K562 (cell line): Measurements from ENCODE around the gene TMEM50B. TPM values are rescaled to one million over a fixed set of nuclear protein-coding genes. Genes with fewer than 3 reads are reported as not detected.

ENCODE experiments used
- BCL6 ChIP-seq: fragments of 250-450 bp; sonication (Bioruptor Pico); IDR thresholded peaks from 2 replicates; pipeline ENCODE4 v1.4.0; 2020
- CCNT2 ChIP-seq: IDR thresholded peaks from 2 replicates; pipeline ENCODE4 v1.6.1; 2011; ENCODE audit warnings: borderline replicate concordance, low read depth, mild to moderate bottlenecking, moderate library complexity, mixed read lengths, low read length; ENCODE audit not compliant: insufficient read length; ENCODE audit errors: extremely low read depth
- CXXC5 ChIP-seq: fragments of 250-450 bp; sonication (Bioruptor Pico); IDR thresholded peaks from 2 replicates; pipeline ENCODE4 v1.8.0; 2022; ENCODE audit warnings: inconsistent platforms, mild to moderate bottlenecking, moderate library complexity
- HDAC3 ChIP-seq: fragments of 450-650 bp; IDR thresholded peaks from 2 replicates; pipeline ENCODE4 v1.6.1; 2018; ENCODE audit warnings: borderline replicate concordance, mild to moderate bottlenecking, moderate library complexity; ENCODE audit not compliant: partially characterized antibody
- LARP7 ChIP-seq: fragments of 450-650 bp; IDR thresholded peaks from 2 replicates; pipeline ENCODE4 v1.6.1; 2016
- MTA2 ChIP-seq: fragments of 450-650 bp; IDR thresholded peaks from 2 replicates; pipeline ENCODE4 v1.6.1; 2016; ENCODE audit warnings: low read depth
- NCOR1 ChIP-seq: fragments of 450-650 bp; IDR thresholded peaks from 2 replicates; pipeline ENCODE4 v1.6.1; 2016; ENCODE audit warnings: mild to moderate bottlenecking, moderate library complexity
- PPARD ChIP-seq: fragments of 250-450 bp; sonication (Bioruptor Pico); IDR thresholded peaks from 2 replicates; pipeline ENCODE4 v1.8.0; 2022; ENCODE audit warnings: inconsistent platforms, mild to moderate bottlenecking, moderate library complexity
- RBFOX2 ChIP-seq: fragments of 200-400 bp; formaldehyde crosslinking; IDR thresholded peaks from 2 replicates; pipeline ENCODE4 v1.6.1; 2017; ENCODE audit warnings: low read depth, mild to moderate bottlenecking, low read length, moderate library complexity
- RBM25 ChIP-seq: fragments of 200-400 bp; formaldehyde crosslinking; IDR thresholded peaks from 2 replicates; pipeline ENCODE4 v1.6.1; 2018; ENCODE audit warnings: low read length, low read depth, moderate library complexity; ENCODE audit not compliant: severe bottlenecking
- SMARCB1 ChIP-seq: IDR thresholded peaks from 2 replicates; pipeline ENCODE4 v1.6.1; 2011; ENCODE audit warnings: improper control_type of control experiment, low read depth; ENCODE audit not compliant: insufficient read length
- ZNF133 ChIP-seq: fragments of 250-450 bp; sonication (Bioruptor Pico); IDR thresholded peaks from 2 replicates; pipeline ENCODE4 v1.4.0; 2020; ENCODE audit warnings: mild to moderate bottlenecking
- ZNF146 ChIP-seq: IDR thresholded peaks from one replicate; pipeline ENCODE4 v1.6.1; 2018; ENCODE audit warnings: missing compliant biosample characterization; ENCODE audit not compliant: unreplicated experiment
- ZNF212 ChIP-seq: fragments of 450-650 bp; formaldehyde crosslinking; IDR thresholded peaks from 2 replicates; pipeline ENCODE4 v1.4.0; 2020; ENCODE audit warnings: mild to moderate bottlenecking
- ZNF224 ChIP-seq: sonication (generic); formaldehyde crosslinking; IDR thresholded peaks from 2 replicates; pipeline ENCODE4 v1.8.0; 2022; ENCODE audit warnings: mild to moderate bottlenecking, missing genetic modification reagents
- ZNF586 ChIP-seq: fragments of 450-650 bp; formaldehyde crosslinking; conservative IDR thresholded peaks from 2 replicates; pipeline ENCODE4 v1.4.0; 2020; ENCODE audit warnings: mild to moderate bottlenecking, moderate library complexity
- polyA plus RNA-seq, 8 experiments: library from polyadenylated mRNA; depleted of rRNA in 4 of 8; stranded (reverse) in 5 of 8; unstranded in 3 of 8; fragments of >200 nt; fragmentation: Nextera tagmentation in 2 of 8; fragmentation: Illumina TruSeq in 1 of 8; extraction: Ambion mirVana in 2 of 8; extraction: Trizol in 1 of 8; gene quantifications; 2 replicates each; pipeline versions ENCODE4 v1.2.1 to v1.2.3, GENCODE V29; 2011 to 2014; ENCODE audit warnings: inconsistent platforms in 1 of 8, missing spikeins in 1 of 8
- total RNA-seq, 7 experiments: library from RNA; depleted of rRNA in 6 of 7; stranded (reverse); fragments of >200 nt in 6 of 7; fragmentation: Illumina TruSeq in 2 of 7; extraction: Trizol in 2 of 7; gene quantifications; 2 replicates each; pipeline versions ENCODE4 v1.2.1 to v1.2.3, GENCODE V29; 2011 to 2021; ENCODE audit warnings: low replicate concordance in 1 of 7
- TF ChIP-seq, protein P1 (sequence below): sonication (generic); IDR thresholded peaks from 2 replicates; pipeline ENCODE4 v1.6.1; 2016
- TF ChIP-seq, protein P2 (sequence below): fragments of 450-650 bp; IDR thresholded peaks from one replicate; pipeline ENCODE4 v1.6.1; 2018; ENCODE audit warnings: mild to moderate bottlenecking, moderate library complexity; ENCODE audit not compliant: partially characterized antibody
- TF ChIP-seq, protein P3 (sequence below): IDR thresholded peaks from 2 replicates; pipeline ENCODE4 v1.6.1; 2016; ENCODE audit warnings: missing genetic modification characterization, missing compliant biosample characterization
- TF ChIP-seq, protein P4 (sequence below), 3 experiments: fragments of 200-800 bp in 1 of 3; fragments of 250-450 bp in 1 of 3; fragments of 450-650 bp in 1 of 3; sonication (Bioruptor Pico) in 1 of 3; sonication (Bioruptor generic) in 1 of 3; formaldehyde crosslinking in 1 of 3; IDR thresholded peaks; 2 replicates each; pipeline versions ENCODE4 v1.6.1 to v1.8.0; 2016 to 2022; ENCODE audit warnings: mild to moderate bottlenecking in 2 of 3, missing genetic modification characterization in 2 of 3, missing compliant biosample characterization in 1 of 3, moderate library complexity in 1 of 3

Gene TMEM50B
- total and polyA plus RNA-seq, 9 of the 15 experiments (the other 6 are each of a cell fraction or from before 2014, with no cell fraction given), result 20.5 to 64.6 (median 28.9) TPM

DNA sequence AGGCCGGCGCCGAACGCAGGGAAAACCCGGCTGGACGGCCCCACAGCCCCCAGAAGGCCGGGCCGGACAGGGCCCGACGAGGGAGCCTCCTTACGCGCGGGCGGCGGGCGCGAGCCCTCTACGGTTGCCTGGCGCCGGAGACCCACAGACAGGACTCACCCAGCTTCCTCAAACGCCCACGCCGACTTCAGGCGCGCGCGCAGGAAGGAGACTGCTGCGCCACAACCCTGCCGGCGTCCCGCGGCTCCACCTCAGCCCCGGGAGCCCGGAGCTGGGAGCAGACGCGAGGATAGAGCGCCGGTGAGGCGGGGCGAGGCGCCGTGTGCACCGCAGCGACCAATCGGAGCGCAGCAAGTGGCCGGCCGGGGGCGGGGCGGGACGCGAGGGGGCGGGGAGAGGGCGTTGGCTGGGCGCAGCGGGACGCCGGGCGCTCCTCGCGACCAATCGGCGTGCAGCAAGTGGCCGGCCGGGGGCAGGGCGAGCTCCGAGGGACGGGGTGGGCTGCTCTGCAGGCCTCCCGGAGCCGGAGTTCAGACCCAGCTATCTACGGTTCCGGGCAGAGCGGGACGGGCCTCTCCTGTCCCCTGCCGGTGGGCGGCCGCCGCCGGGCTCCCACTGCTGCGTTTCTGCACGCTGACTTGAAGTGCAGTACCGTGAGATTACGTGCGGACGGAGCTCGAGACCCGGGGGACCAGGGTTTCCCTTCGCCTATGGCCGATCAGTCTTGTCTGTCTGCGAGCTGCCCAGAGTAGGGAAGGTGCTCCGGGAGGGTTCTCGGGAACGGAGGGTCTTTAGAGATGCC, at the start of gene TMEM50B (continued):
- no peak for TF ChIP-seq ZNF224 (CRISPR knock-in tag)
- TF ChIP-seq SMARCB1, result no peak
- no peak for TF ChIP-seq LARP7
- peak; percentile 79 for TF ChIP-seq RBM25
- TF ChIP-seq, protein P1, sequence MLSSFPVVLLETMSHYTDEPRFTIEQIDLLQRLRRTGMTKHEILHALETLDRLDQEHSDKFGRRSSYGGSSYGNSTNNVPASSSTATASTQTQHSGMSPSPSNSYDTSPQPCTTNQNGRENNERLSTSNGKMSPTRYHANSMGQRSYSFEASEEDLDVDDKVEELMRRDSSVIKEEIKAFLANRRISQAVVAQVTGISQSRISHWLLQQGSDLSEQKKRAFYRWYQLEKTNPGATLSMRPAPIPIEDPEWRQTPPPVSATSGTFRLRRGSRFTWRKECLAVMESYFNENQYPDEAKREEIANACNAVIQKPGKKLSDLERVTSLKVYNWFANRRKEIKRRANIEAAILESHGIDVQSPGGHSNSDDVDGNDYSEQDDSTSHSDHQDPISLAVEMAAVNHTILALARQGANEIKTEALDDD, result no peak
- peak; percentile 17; the same call in 1 of the 2 replicates for TF ChIP-seq NCOR1
- no peak for TF ChIP-seq HDAC3
- TF ChIP-seq BCL6 (CRISPR knock-in tag), result no peak
- TF ChIP-seq ZNF586, result no peak
- TF ChIP-seq, protein P2, sequence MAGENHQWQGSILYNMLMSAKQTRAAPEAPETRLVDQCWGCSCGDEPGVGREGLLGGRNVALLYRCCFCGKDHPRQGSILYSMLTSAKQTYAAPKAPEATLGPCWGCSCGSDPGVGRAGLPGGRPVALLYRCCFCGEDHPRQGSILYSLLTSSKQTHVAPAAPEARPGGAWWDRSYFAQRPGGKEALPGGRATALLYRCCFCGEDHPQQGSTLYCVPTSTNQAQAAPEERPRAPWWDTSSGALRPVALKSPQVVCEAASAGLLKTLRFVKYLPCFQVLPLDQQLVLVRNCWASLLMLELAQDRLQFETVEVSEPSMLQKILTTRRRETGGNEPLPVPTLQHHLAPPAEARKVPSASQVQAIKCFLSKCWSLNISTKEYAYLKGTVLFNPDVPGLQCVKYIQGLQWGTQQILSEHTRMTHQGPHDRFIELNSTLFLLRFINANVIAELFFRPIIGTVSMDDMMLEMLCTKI, result no peak
- TF ChIP-seq ZNF212 (CRISPR knock-in tag), result no peak
- peak; percentile 95 for TF ChIP-seq RBFOX2
- TF ChIP-seq ZNF133 (CRISPR knock-in tag), result no peak
- TF ChIP-seq, protein P3, sequence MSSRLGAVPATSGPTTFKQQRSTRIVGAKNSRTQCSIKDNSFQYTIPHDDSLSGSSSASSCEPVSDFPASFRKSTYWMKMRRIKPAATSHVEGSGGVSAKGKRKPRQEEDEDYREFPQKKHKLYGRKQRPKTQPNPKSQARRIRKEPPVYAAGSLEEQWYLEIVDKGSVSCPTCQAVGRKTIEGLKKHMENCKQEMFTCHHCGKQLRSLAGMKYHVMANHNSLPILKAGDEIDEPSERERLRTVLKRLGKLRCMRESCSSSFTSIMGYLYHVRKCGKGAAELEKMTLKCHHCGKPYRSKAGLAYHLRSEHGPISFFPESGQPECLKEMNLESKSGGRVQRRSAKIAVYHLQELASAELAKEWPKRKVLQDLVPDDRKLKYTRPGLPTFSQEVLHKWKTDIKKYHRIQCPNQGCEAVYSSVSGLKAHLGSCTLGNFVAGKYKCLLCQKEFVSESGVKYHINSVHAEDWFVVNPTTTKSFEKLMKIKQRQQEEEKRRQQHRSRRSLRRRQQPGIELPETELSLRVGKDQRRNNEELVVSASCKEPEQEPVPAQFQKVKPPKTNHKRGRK (tag), result no peak
- TF ChIP-seq CCNT2, result peak; percentile 78
- TF ChIP-seq ZNF146, result no peak
- no peak for TF ChIP-seq MTA2
- TF ChIP-seq, protein P4, sequence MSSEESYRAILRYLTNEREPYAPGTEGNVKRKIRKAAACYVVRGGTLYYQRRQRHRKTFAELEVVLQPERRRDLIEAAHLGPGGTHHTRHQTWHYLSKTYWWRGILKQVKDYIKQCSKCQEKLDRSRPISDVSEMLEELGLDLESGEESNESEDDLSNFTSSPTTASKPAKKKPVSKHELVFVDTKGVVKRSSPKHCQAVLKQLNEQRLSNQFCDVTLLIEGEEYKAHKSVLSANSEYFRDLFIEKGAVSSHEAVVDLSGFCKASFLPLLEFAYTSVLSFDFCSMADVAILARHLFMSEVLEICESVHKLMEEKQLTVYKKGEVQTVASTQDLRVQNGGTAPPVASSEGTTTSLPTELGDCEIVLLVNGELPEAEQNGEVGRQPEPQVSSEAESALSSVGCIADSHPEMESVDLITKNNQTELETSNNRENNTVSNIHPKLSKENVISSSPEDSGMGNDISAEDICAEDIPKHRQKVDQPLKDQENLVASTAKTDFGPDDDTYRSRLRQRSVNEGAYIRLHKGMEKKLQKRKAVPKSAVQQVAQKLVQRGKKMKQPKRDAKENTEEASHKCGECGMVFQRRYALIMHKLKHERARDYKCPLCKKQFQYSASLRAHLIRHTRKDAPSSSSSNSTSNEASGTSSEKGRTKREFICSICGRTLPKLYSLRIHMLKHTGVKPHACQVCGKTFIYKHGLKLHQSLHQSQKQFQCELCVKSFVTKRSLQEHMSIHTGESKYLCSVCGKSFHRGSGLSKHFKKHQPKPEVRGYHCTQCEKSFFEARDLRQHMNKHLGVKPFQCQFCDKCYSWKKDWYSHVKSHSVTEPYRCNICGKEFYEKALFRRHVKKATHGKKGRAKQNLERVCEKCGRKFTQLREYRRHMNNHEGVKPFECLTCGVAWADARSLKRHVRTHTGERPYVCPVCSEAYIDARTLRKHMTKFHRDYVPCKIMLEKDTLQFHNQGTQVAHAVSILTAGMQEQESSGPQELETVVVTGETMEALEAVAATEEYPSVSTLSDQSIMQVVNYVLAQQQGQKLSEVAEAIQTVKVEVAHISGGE (CRISPR knock-in tag; IDR thresholded peaks at IDR 0.05), result peak in 2 of 3 experiments; percentile 76 to 97; a peak in 4 of 6 replicates
- no peak for TF ChIP-seq PPARD (CRISPR knock-in tag)
- TF ChIP-seq CXXC5 (CRISPR knock-in tag), result peak; percentile 89
